Stimulated activated CD4-positive, alpha-beta T cell treated with anti-CD3 and anti-CD28 coated beads, Interleukin-15, amount 100 ng/mL, for 48 hours (primary cell): Measurements from ENCODE around the gene FRY.

ENCODE experiments used
- DNase-seq, 2 donors: peaks; one replicate each; pipeline ENCODE4 v3.0.0-alpha.2; 2020; ENCODE audit warnings: low read depth in 2 of 2

The FRY gene

DNA sequence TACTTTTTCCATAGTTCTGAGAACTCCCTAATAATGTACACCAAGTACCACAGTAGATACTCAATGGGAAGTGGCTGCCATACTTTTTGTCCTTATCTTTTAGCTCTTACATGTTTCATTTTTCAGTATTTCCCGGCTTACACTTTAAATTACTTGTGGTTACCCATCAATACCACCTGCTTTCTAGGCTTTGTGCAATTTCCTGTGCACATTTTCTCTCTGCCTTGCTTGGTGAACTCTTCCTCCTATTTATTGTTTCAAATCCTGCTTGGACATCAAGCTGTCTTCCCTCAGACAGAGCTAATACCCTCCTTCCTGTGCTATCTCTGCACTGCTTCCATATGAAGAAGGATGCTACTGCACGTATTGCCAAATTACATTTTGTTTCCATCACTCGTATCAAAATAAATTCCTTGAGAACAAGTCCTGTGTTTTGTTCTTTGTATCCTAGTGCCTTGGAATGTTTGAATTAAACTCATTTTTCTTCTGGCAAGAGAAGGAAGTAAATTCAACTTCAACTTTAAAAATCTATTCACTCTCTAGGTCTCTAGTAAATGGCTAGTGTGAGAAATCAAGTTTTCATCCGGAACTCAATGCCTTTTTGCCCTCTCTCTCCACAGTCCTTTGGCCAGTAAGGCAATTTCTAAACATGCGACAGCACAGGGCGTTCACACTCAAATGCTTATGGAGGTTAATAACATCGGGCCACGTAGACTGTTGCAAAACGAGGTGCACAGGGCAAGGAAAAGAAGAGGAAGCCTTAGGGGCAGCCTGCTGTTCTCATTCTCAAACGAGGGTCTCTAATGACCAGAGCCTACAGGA, 277.9 kb downstream of the FRY start:
- no peak for DNase-seq

DNA sequence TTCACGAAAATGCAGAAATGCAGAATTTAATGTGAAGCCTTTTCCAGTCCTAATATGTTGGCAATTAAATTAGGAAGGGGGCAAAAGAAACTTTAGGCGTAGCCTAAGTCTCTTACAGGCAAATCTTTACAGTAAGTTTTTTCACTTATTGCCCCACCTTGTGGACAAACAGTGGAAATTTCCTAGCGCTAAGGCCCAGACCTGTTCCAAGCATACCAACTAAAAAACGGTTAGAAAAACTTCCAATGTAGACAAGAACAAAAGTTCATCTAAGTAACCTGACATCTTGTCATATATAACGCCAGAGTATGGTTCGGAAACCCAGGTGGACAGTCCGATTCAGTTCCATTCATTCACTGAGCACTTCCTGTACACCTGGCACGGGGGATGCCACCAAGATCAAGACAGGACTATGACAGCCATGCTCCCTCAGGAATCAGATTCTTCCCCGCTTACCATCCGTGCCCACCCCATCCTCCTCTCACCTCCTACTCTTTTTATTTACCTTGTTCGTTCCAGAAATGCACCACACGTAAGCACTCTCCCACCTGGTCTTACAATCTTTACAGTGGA, 278.6 kb downstream of the FRY start:
- no peak for DNase-seq

GRCh38 chr13:32311188-32311897, 279.8 kb downstream of the FRY start:
- DNase-seq: no peak

GRCh38 chr13:32314271-32315237, 283.0 kb downstream of the FRY start:
- DNase-seq: peak in 1 of 2 donors; percentile 33

- peak; percentile 82 to 87 for DNase-seq
Observed at GRCh38 chr13:32315238-32316027, 283.9 kb downstream of the FRY start, which contains the start of the genes BRCA2 and ZAR1L. Gene BRCA2 (plus strand): TSS chr13:32315508. CDS start chr13:32316461, 953 bp downstream. Gene ZAR1L (minus strand): TSS chr13:32315363. CDS start chr13:32311925, 3,438 bp downstream.

DNA sequence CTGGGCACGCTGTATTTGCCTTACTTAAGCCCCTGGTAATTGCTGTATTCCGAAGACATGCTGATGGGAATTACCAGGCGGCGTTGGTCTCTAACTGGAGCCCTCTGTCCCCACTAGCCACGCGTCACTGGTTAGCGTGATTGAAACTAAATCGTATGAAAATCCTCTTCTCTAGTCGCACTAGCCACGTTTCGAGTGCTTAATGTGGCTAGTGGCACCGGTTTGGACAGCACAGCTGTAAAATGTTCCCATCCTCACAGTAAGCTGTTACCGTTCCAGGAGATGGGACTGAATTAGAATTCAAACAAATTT, 284.4 kb downstream of the FRY start:
- DNase-seq: peak in 1 of 2 donors; percentile 24

DNA sequence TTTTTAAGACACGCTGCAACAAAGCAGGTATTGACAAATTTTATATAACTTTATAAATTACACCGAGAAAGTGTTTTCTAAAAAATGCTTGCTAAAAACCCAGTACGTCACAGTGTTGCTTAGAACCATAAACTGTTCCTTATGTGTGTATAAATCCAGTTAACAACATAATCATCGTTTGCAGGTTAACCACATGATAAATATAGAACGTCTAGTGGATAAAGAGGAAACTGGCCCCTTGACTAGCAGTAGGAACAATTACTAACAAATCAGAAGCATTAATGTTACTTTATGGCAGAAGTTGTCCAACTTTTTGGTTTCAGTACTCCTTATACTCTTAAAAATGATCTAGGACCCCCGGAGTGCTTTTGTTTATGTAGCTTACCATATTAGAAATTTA, 284.9 kb downstream of the FRY start:
- no peak for DNase-seq

DNA sequence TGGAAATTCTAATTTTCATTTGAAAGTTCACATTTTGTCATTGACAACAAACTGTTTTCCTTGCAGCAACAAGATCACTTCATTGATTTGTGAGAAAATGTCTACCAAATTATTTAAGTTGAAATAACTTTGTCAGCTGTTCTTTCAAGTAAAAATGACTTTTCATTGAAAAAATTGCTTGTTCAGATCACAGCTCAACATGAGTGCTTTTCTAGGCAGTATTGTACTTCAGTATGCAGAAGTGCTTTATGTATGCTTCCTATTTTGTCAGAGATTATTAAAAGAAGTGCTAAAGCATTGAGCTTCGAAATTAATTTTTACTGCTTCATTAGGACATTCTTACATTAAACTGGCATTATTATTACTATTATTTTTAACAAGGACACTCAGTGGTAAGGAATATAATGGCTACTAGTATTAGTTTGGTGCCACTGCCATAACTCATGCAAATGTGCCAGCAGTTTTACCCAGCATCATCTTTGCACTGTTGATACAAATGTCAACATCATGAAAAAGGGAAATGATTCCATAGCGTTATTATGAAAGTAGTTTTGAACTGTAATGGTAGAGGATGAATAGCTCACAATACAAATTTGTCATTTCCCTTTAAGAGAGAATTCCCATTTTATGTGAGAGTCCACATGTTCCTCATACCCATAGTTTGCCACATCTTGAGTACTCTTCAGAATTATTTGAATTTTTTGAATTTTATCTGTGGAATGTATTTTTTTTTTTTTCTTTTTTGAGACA, 286.3 kb downstream of the FRY start:
- DNase-seq: no peak

- no peak for DNase-seq
Observed at GRCh38 chr13:32320528-32320927, 289.0 kb downstream of the FRY start.

DNA sequence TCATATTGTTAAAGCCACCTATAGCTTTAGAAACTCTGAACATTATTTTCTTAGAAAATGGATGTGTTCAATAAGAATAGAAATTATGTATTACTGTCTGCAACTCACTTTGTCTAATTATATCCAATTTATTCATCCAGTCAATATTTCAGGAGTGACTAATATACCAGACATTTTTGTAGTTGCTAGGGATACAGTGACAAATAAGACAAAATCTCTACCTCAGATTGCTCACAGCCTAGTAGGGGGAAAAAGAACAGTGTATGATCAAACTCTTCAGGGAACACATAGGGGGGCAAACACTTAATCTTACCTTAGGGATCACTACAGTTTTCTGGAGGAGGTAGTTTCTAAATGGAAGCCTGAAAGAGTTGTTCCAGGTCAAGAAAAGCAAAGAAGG, 292.3 kb downstream of the FRY start:
- no peak for DNase-seq

DNA sequence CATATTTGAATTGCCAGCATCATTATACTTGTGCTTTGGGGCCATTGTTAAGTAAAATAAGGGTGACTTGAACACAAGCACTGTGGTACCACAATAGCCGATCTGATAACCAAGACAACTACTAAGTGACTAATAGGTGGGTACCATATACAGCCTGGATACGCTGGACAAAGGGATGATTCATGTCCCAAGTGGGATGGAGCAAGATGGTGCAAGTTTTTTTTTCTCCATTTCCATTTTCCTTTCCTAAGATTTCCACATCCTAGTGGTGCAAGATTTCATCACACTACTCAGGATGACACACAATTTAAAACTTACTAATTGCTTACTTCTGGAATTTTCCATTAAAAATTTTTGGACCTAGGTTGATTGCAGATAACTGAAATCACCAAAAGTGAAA, 298.9 kb downstream of the FRY start:
- DNase-seq: no peak

DNA sequence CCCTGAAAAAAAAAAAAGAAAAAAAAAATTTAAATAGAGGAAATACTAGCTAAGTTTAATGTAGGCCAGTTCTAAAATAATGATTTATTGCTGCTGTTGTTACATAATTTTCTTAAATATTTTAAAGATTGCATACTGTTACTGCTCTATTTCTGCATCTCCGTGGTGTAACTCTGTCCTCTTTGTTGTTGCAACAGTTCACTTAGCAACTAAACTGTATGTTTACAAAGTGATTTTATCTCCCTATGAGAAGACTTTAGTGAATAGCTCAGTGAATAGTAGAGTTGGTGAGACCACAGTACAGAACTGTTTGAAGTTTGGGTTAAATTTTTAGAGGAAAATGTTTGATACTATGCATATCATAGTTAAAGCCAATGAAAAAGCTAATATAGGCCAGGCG, 303.1 kb downstream of the FRY start:
- no peak for DNase-seq

DNA sequence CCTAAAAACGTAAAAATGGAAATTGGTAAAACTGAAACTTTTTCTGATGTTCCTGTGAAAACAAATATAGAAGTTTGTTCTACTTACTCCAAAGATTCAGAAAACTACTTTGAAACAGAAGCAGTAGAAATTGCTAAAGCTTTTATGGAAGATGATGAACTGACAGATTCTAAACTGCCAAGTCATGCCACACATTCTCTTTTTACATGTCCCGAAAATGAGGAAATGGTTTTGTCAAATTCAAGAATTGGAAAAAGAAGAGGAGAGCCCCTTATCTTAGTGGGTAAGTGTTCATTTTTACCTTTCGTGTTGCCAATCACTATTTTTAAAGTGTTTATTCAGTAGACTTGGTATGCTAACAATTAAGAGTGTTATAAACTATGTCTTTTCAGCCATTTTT, 309.3 kb downstream of the FRY start:
- no peak for DNase-seq

DNA sequence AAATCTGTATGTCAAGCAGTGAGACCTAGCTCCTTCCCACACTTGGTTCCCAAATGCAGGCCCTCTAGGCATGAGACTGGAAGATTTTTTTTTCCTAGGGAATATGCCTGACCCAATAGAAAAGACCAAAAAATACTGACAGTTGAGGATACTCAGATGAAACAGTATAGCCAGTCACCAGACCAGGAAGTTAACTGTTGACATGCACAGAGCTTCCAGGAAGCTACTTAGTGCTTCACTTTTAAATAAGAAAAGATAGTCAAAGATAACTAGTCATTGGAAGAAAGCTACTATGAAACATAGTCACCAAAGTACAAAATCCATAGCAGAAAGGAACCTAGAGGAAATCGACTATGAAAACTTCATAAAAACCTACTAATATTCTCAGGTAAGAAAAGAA, 316.1 kb downstream of the FRY start:
- no peak for DNase-seq
